Upper lobe of left lung (tissue), 6 donors: ENCODE data around the gene VAV3. TPM values are rescaled to one million over a fixed set of nuclear protein-coding genes. Genes with fewer than 3 reads are reported as not detected.

Source experiments
- ATAC-seq, 2 donors: fragments of 200-7000 bp; cut with Tn5 transposase; one replicate each; pipeline ENCODE4 v1.9.1; 2022; ENCODE audit warnings: mild to moderate bottlenecking in 2 of 2, moderate library complexity in 2 of 2; ENCODE audit not compliant: low FRiP score in 2 of 2
- DNase-seq, 2 donors: peaks; one replicate each; pipeline ENCODE4 v3.0.0-alpha.2; 2019 to 2020
- H3K27ac ChIP-seq, 4 donors: fragments of 200-600 bp; sonication (generic); one replicate each; pipeline ENCODE4 v1.5.1; 2016 to 2019
- H3K27me3 ChIP-seq, 4 donors: fragments of 200-600 bp; sonication (generic); one replicate each; pipeline ENCODE4 v1.5.1; 2017 to 2019
- H3K36me3 ChIP-seq, 4 donors: fragments of 200-600 bp; sonication (generic); one replicate each; pipeline ENCODE4 v1.5.1; 2016 to 2019
- H3K4me1 ChIP-seq, 4 donors: fragments of 200-600 bp; sonication (generic); one replicate each; pipeline ENCODE4 v1.5.1; 2018 to 2019
- H3K4me3 ChIP-seq, 4 donors: fragments of 200-600 bp; sonication (generic); one replicate each; pipeline ENCODE4 v1.5.1; 2017 to 2019; ENCODE audit warnings: mild to moderate bottlenecking in 2 of 4, moderate library complexity in 1 of 4
- H3K9me3 ChIP-seq, 4 donors: fragments of 200-600 bp; sonication (generic); one replicate each; pipeline ENCODE4 v1.5.1; 2018 to 2019
- EP300 ChIP-seq, 4 donors: sonication (generic); formaldehyde crosslinking; IDR thresholded peaks; one replicate each; pipeline ENCODE4 v1.5.1; 2017; ENCODE audit warnings: antibody characterized with exemption in 4 of 4, control low read depth in 2 of 4
- POLR2A ChIP-seq, 4 donors: fragments of 450-650 bp; IDR thresholded peaks; one replicate each; pipeline ENCODE4 v1.5.1; 2016 to 2017; ENCODE audit warnings: antibody characterized with exemption in 4 of 4, mild to moderate bottlenecking in 2 of 4
- POLR2AphosphoS5 ChIP-seq, 2 donors: sonication (generic); formaldehyde crosslinking; IDR thresholded peaks; one replicate each; pipeline ENCODE4 v1.5.1; 2017; ENCODE audit warnings: antibody characterized with exemption in 2 of 2
- WGBS, 2 donors: methylation state at CpG; one replicate each; pipeline ENCODE4 v1.1.5; 2017 to 2018; 5-methylcytosine and 5-hydroxymethylcytosine counted together
- total RNA-seq, 6 donors: library from RNA; depleted of rRNA in 4 of 6; stranded (reverse); fragments of >200 nt in 4 of 6; gene quantifications; one replicate each; pipeline versions ENCODE4 v1.1.0 to v1.2.1, GENCODE V29; 2016 to 2021
- TF ChIP-seq, protein P1 (sequence below), 6 experiments: fragments of 450-650 bp in 4 of 6; fragments of 200-600 bp in 2 of 6; sonication (generic) in 2 of 6; IDR thresholded peaks; one replicate each; pipeline ENCODE4 v1.5.1; 2016 to 2019; ENCODE audit warnings: antibody characterized with exemption in 6 of 6
- donor health status: DM: no; HTN: no; CAD: no; lungs with moderate emphysema.
- donor health status: DM: no; HTN: yes; CAD: no; lungs with severe emphysema.

VAV3 gene
- total RNA-seq, 6 donors from 2014 or later, result 5.9 to 13.6 (median 7.8) TPM

DNA sequence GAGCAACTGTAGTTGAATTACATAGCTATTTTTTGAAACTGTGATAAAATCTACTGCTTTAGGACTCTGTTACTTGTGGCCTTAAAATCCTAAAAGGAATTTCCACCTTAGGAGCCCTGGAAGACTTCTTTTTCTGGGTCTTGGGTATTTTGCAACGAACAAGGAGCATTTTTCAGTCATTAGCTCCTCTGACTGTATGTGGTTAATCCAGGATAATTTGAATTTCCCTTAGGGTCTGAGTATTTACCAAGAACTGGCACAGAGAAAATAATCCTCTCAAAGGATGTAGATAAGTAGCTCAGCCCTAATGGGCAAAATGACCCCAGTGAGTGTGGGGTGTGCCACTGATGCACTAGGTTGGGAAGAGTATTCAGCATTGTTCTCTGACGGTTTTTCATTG is 170.4 kb downstream of the VAV3 start:
- H3K4me1 ChIP-seq, result peaks cover 0 to 3% (median 0%) of the 10 kb centered on the region in 4 donors
- no peak for DNase-seq
- 60 to 82% methylated on average over 2 of the region's 2 CpGs for WGBS, 2 donors
- ATAC-seq, result no peak
- H3K36me3 ChIP-seq, result no peaks in the 10 kb centered on the region
- H3K27me3 ChIP-seq, result no peaks in the 10 kb centered on the region
- H3K4me3 ChIP-seq, result no peak overlapping the region
- no peak overlapping the region for H3K27ac ChIP-seq
- H3K9me3 ChIP-seq, result no peaks in the 10 kb centered on the region
- TF ChIP-seq, protein P1, sequence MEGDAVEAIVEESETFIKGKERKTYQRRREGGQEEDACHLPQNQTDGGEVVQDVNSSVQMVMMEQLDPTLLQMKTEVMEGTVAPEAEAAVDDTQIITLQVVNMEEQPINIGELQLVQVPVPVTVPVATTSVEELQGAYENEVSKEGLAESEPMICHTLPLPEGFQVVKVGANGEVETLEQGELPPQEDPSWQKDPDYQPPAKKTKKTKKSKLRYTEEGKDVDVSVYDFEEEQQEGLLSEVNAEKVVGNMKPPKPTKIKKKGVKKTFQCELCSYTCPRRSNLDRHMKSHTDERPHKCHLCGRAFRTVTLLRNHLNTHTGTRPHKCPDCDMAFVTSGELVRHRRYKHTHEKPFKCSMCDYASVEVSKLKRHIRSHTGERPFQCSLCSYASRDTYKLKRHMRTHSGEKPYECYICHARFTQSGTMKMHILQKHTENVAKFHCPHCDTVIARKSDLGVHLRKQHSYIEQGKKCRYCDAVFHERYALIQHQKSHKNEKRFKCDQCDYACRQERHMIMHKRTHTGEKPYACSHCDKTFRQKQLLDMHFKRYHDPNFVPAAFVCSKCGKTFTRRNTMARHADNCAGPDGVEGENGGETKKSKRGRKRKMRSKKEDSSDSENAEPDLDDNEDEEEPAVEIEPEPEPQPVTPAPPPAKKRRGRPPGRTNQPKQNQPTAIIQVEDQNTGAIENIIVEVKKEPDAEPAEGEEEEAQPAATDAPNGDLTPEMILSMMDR (IDR thresholded peaks at IDR 0.05), result no peak
- TF ChIP-seq POLR2A (IDR thresholded peaks at IDR 0.05) (no peak), EP300 (IDR thresholded peaks at IDR 0.05) (no peak), POLR2AphosphoS5 (IDR thresholded peaks at IDR 0.05) (no peak)

DNA sequence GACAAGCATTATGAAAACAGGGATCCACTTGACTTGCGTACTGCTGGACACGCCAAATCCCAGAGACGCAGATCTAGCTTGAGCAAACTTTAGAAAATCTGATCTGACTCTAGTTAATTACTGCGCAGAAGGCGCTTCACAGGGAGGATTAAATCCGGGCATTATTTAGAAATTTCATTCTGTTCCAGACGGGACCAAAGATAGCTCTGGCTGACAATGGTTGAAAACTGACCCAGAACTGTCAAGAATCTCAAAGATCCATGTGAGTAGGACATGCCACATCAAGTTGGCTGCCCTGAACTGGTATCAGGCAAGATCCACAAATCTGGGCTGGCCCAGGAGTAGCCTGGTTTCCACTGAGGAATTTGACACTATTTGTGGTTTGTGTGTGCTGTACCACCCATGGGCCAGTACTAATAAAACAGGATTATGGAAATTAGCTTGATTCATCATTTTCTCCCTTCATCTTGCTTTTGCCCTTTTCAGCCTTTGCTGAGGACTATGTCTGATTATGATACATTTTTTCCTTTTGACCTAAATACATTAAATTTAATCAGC is 171.0 kb downstream of the VAV3 start:
- H3K4me1 ChIP-seq, result peaks cover 0 to 3% (median 0%) of the 10 kb centered on the region in 4 donors
- TF ChIP-seq, protein P1 (IDR thresholded peaks at IDR 0.05), result no peak
- no peak for TF ChIP-seq POLR2A (IDR thresholded peaks at IDR 0.05)
- TF ChIP-seq POLR2AphosphoS5 (IDR thresholded peaks at IDR 0.05), result no peak
- TF ChIP-seq EP300 (IDR thresholded peaks at IDR 0.05), result no peak
- DNase-seq (no peak), ATAC-seq (no peak)
- WGBS, 2 donors, result 90 to 93% methylated on average over 7 of the region's 7 CpGs
- no peak overlapping the region for H3K27ac ChIP-seq
- H3K4me3 ChIP-seq, result no peak overlapping the region
- no peaks in the 10 kb centered on the region for H3K36me3 ChIP-seq
- no peaks in the 10 kb centered on the region for H3K9me3 ChIP-seq
- no peaks in the 10 kb centered on the region for H3K27me3 ChIP-seq

DNA sequence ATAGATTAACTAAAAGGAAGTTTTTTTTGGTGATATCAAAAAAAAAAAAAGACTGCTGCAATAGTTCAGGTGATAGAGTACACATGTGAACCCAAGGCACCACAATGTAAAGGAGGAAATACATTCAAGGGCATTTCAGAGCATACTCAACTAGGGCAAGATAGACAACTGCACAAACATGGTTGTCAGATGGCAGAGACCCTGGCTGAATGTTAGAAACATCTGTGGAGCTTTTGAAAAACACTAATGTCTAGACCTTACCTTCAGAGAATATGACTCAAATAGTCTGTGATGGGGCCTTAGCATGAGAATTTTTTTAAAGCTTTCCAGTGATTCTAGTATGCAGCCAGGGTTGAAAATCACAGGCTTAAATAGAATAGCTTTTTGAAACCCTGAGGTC is 173.6 kb downstream of the VAV3 start:
- no peak for ATAC-seq
- TF ChIP-seq, protein P1 (IDR thresholded peaks at IDR 0.05), result no peak
- TF ChIP-seq POLR2A (IDR thresholded peaks at IDR 0.05) (no peak), POLR2AphosphoS5 (IDR thresholded peaks at IDR 0.05) (no peak), EP300 (IDR thresholded peaks at IDR 0.05) (no peak)
- H3K9me3 ChIP-seq, result no peaks in the 10 kb centered on the region
- no peak overlapping the region for H3K27ac ChIP-seq
- no peak overlapping the region for H3K4me3 ChIP-seq
- no peaks in the 10 kb centered on the region for H3K27me3 ChIP-seq
- DNase-seq, result no peak
- no peaks in the 10 kb centered on the region for H3K36me3 ChIP-seq
- H3K4me1 ChIP-seq, result peaks cover 7 to 19% (median 10%) of the 10 kb centered on the region in 4 donors

DNA sequence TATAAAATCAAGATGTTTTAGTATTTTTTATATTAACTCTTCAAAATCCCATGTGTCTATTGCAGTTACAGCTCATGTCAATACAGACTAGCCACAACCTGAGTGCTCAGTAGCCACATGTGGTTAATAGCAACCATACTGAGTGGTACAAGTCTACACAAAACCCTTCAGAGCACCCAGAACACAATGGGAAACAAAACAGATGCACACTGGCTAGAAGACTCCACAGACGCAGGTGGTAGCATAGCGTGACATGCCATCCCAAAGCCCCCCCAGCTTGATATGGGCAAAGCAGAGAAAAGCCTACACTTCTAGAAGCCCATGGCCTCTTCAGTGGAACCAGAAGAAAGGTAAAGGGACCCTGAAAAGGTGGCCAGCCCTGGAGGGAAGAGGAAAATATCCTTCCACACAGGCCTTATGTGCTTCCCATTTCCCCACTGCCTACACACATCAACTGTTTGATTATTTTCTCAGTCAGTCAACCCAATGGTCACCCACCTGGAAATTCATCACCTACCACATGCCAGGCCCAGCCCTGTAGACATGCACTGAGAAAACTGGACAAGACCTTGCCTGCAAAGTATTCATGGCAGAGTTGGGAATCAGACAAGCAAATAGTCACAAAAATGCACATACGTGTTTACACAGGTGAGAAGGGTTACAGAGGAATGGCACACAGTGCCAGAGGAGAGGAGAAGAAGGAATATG is 175.0 kb downstream of the VAV3 start:
- TF ChIP-seq, protein P1 (IDR thresholded peaks at IDR 0.05), result no peak
- TF ChIP-seq POLR2AphosphoS5 (IDR thresholded peaks at IDR 0.05) (no peak), POLR2A (IDR thresholded peaks at IDR 0.05) (no peak), EP300 (IDR thresholded peaks at IDR 0.05) (no peak)
- ATAC-seq, result no peak

More for the DNA sequence above, 175.0 kb downstream of the VAV3 start:
- Histone ChIP-seq H3K36me3 (no peaks in the 10 kb centered on the region), H3K4me1 (peaks cover 15 to 29% (median 19%) of the 10 kb centered on the region in 4 donors), H3K27me3 (no peaks in the 10 kb centered on the region), H3K4me3 (no peak overlapping the region), H3K9me3 (no peaks in the 10 kb centered on the region), H3K27ac (no peak overlapping the region)
- 89 to 94% methylated on average over 3 of the region's 3 CpGs for WGBS, 2 donors
- DNase-seq, result no peak
